Spleen (tissue), 11 donors: ENCODE results near the gene DRC1. TPM values are rescaled to one million over a fixed set of nuclear protein-coding genes. Genes with fewer than 3 reads are reported as not detected.

Experiments
- DNase-seq: peaks from one replicate; pipeline ENCODE4 v3.0.0-alpha.2; 2020
- H3K27ac ChIP-seq, 8 donors: fragments of 200-600 bp; sonication (generic) in 7 of 8; 1 replicate in 4 of 8; 2 replicates in 4 of 8; pipeline versions ENCODE4 v1.5.0 to v1.8.0; 2016 to 2021; ENCODE audit warnings: inconsistent platforms in 4 of 8, mild to moderate bottlenecking in 4 of 8, moderate library complexity in 1 of 8
- H3K27me3 ChIP-seq, 7 donors: fragments of 200-600 bp; sonication (generic) in 6 of 7; replicated peaks in 1 of 7; 1 replicate in 4 of 7; 2 replicates in 3 of 7; pipeline versions ENCODE4 v1.5.0 to v1.8.0; 2016 to 2021; ENCODE audit warnings: inconsistent platforms in 3 of 7, mild to moderate bottlenecking in 1 of 7
- H3K36me3 ChIP-seq, 6 donors: fragments of 200-600 bp; sonication (generic) in 5 of 6; 1 replicate in 4 of 6; 2 replicates in 2 of 6; pipeline versions ENCODE4 v1.5.0 to v1.8.0; 2016 to 2021; ENCODE audit warnings: inconsistent platforms in 2 of 6
- H3K4me1 ChIP-seq, 6 donors: fragments of 200-600 bp; sonication (generic) in 5 of 6; 1 replicate in 3 of 6; 2 replicates in 3 of 6; pipeline versions ENCODE4 v1.5.0 to v1.8.0; 2016 to 2021; ENCODE audit warnings: inconsistent platforms in 3 of 6
- H3K4me3 ChIP-seq, 8 donors: fragments of 200-600 bp; sonication (generic) in 7 of 8; 1 replicate in 4 of 8; 2 replicates in 4 of 8; pipeline versions ENCODE4 v1.5.0 to v1.8.0; 2016 to 2021; ENCODE audit warnings: inconsistent platforms in 4 of 8, mild to moderate bottlenecking in 4 of 8, moderate library complexity in 2 of 8
- H3K9me3 ChIP-seq, 8 donors: fragments of 200-600 bp; sonication (generic) in 7 of 8; 1 replicate in 4 of 8; 2 replicates in 4 of 8; pipeline versions ENCODE4 v1.5.0 to v1.8.0; 2016 to 2021; ENCODE audit warnings: inconsistent platforms in 4 of 8
- CTCF ChIP-seq, 11 experiments: fragments of 200-600 bp in 7 of 11; fragments of 450-650 bp in 4 of 11; sonication (generic) in 4 of 11; IDR thresholded peaks in 8 of 11; conservative IDR thresholded peaks in 3 of 11; 1 replicate in 7 of 11; 2 replicates in 4 of 11; pipeline versions ENCODE4 v1.4.0 to v1.8.0; 2016 to 2021; ENCODE audit warnings: antibody characterized with exemption in 11 of 11, inconsistent platforms in 4 of 11, mild to moderate bottlenecking in 1 of 11
- POLR2A ChIP-seq, 3 donors: fragments of 450-650 bp; IDR thresholded peaks; one replicate each; pipeline ENCODE4 v1.5.1; 2017; ENCODE audit warnings: antibody characterized with exemption in 3 of 3, mild to moderate bottlenecking in 1 of 3
- POLR2AphosphoS5 ChIP-seq, 3 donors: sonication (generic); formaldehyde crosslinking; IDR thresholded peaks; one replicate each; pipeline ENCODE4 v1.5.1; 2017; ENCODE audit warnings: antibody characterized with exemption in 3 of 3
- WGBS, 5 donors: extraction: QIAGEN DNeasy Blood & Tissue Kit in 3 of 5; methylation state at CpG; one replicate each; pipeline versions ENCODE4 v1.1.5 to v1.1.7; 2013 to 2018; 5-methylcytosine and 5-hydroxymethylcytosine counted together
- intact Hi-C: fragments of 100-400 bp; cut with DNase I; formaldehyde crosslinking; loops from one replicate; pipeline ENCODE4 v1.15.0; 2023; ENCODE audit warnings: low total_unique reads
- polyA plus RNA-seq, 3 donors: library from polyadenylated mRNA; stranded (reverse); fragments of 200-250 nt; gene quantifications; one replicate each; pipeline ENCODE4 v1.2.1, GENCODE V29; 2013
- total RNA-seq, 7 donors: library from RNA; depleted of rRNA in 3 of 7; stranded (reverse); fragments of >200 nt in 3 of 7; fragmentation: NEBNext Ultra II Directional in 4 of 7; extraction: Animal tissue kit (Norgen Biotek cat#: 25700) in 4 of 7; gene quantifications; one replicate each; pipeline versions ENCODE4 v1.1.0 to v1.2.1, GENCODE V29; 2016 to 2021
- donor health status: healthy with polysubstance abuse.
- donor health status: DM: no; HTN: no; CAD: no; lungs with moderate emphysema.
- donor health status: DM: no; HTN: no; CAD: no.
- donor health status: Bipolar disorder and iron deficiency.
- donor health status: healthy.
- donor health status: DM: no; HTN: no; CAD: no.
- donor health status: DM: yes; HTN: yes; CAD: no.

Gene DRC1
- total and polyA plus RNA-seq, 10 donors, result 0.04 to 0.25 (median 0.23) TPM; not detected in 7

- no peak overlapping the region for H3K4me3 ChIP-seq
- no peak overlapping the region for H3K27ac ChIP-seq
- H3K4me1 ChIP-seq, result peaks cover 0 to 10% (median 0%) of the 10 kb centered on the region in 6 donors
- H3K9me3 ChIP-seq, result no peaks in the 10 kb centered on the region
- H3K27me3 ChIP-seq, result no peaks in the 10 kb centered on the region
- no peak for DNase-seq
- TF ChIP-seq POLR2A (IDR thresholded peaks at IDR 0.05), result no peak
- no peak for TF ChIP-seq CTCF (IDR thresholded peaks at IDR 0.05 in 8 of 11, conservative IDR thresholded peaks at IDR 0.05 in 3 of 11)
- TF ChIP-seq POLR2AphosphoS5 (IDR thresholded peaks at IDR 0.05), result no peak
- intact Hi-C loops, result no loop called here
- H3K36me3 ChIP-seq, result no peaks in the 10 kb centered on the region
- WGBS, 5 donors, result 87 to 100% (median 93%) methylated on average over 6 to 10 of the region's 10 CpGs
Measured at GRCh38 chr2:26449278-26450030, 47.7 kb downstream of the DRC1 start.

GRCh38 chr2:26450031-26450635 lies 48.4 kb downstream of the DRC1 start:
- intact Hi-C loops, result no loop called here
- no peak for DNase-seq
- WGBS, 5 donors, result 80 to 93% (median 88%) methylated on average over 13 of the region's 13 CpGs
- H3K4me3 ChIP-seq, result no peak overlapping the region
- no peak overlapping the region for H3K27ac ChIP-seq
- TF ChIP-seq POLR2A (IDR thresholded peaks at IDR 0.05), result no peak
- TF ChIP-seq CTCF (IDR thresholded peaks at IDR 0.05 in 8 of 11, conservative IDR thresholded peaks at IDR 0.05 in 3 of 11), result no peak
- TF ChIP-seq POLR2AphosphoS5 (IDR thresholded peaks at IDR 0.05), result no peak
- no peaks in the 10 kb centered on the region for H3K27me3 ChIP-seq
- H3K9me3 ChIP-seq, result no peaks in the 10 kb centered on the region
- peaks cover 0 to 17% (median 3%) of the 10 kb centered on the region in 6 donors for H3K4me1 ChIP-seq
- H3K36me3 ChIP-seq, result no peaks in the 10 kb centered on the region

GRCh38 chr2:26451700-26452099 lies 50.0 kb downstream of the DRC1 start:
- no peak for TF ChIP-seq POLR2AphosphoS5 (IDR thresholded peaks at IDR 0.05)
- no peak for TF ChIP-seq POLR2A (IDR thresholded peaks at IDR 0.05)
- TF ChIP-seq CTCF (IDR thresholded peaks at IDR 0.05 in 8 of 11, conservative IDR thresholded peaks at IDR 0.05 in 3 of 11), result no peak
- H3K27me3 ChIP-seq, result no peaks in the 10 kb centered on the region
- no peak overlapping the region for H3K4me3 ChIP-seq
- H3K4me1 ChIP-seq, result peaks cover 0 to 33% (median 13%) of the 10 kb centered on the region in 6 donors
- WGBS, 5 donors, result 90 to 100% (median 98%) methylated on average over 1 of the region's 1 CpG
- H3K36me3 ChIP-seq, result no peaks in the 10 kb centered on the region
- intact Hi-C loops, result no loop called here
- H3K9me3 ChIP-seq, result no peaks in the 10 kb centered on the region
- DNase-seq, result no peak
- H3K27ac ChIP-seq, result no peak overlapping the region
